Activated T-cell treated with anti-CD3 and anti-CD28 coated beads for 1 hour (primary cell): ENCODE measurements around the gene PAQR7.

Experiments used
- DNase-seq: peaks from one replicate; pipeline ENCODE4 v3.0.0-alpha.2; 2020; ENCODE audit warnings: low read depth

The PAQR7 gene

GRCh38 chr1:25815208-25816111, 60.0 kb downstream of the PAQR7 start:
- no peak for DNase-seq

- DNase-seq = no peak
Measured at GRCh38 chr1:25814549-25815087, 60.9 kb downstream of the PAQR7 start.

DNA sequence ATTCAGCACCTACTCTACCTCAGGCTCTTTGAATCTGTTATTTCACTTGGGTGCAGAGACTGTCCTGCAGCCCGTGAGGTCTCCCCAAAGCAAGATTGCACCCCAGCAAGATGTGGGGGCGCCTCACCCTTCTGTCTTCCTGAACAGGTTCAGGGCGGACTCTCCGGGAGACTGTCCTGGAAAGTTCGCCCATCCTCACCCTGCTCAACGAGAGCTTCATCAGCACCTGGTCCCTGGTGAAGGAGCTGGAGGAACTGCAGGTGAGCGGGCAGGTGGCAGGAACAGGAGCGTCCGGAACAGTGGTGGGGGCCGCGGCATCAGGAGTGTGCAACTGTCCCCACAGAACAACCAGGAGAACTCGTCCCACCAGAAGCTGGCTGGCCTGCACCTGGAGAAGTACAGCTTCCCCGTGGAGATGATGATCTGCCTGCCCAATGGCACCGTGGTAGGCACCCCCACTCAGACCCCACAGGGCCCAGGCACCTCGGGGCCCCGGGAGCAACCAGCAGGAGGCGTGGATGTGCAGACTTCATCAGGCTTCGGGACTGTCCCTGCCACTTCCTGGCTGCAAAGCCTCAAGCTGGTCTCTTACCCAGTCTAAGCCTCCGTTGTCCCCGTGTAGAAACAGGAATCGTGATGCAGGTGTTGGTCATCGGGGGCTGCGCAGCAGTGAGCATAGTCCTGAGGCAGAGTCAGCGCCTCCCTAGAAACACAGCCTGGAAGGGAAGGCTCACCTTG, 61.6 kb downstream of the PAQR7 start:
- DNase-seq = no peak

- no peak for DNase-seq
Measured at GRCh38 chr1:25813071-25813733, 62.3 kb downstream of the PAQR7 start.
